ENCODE measurements around the gene NCAM1.

GRCh38 chr11:113131036-113131775 lies 170.0 kb downstream of the NCAM1 start:
- TF ChIP-seq, protein P1, sequence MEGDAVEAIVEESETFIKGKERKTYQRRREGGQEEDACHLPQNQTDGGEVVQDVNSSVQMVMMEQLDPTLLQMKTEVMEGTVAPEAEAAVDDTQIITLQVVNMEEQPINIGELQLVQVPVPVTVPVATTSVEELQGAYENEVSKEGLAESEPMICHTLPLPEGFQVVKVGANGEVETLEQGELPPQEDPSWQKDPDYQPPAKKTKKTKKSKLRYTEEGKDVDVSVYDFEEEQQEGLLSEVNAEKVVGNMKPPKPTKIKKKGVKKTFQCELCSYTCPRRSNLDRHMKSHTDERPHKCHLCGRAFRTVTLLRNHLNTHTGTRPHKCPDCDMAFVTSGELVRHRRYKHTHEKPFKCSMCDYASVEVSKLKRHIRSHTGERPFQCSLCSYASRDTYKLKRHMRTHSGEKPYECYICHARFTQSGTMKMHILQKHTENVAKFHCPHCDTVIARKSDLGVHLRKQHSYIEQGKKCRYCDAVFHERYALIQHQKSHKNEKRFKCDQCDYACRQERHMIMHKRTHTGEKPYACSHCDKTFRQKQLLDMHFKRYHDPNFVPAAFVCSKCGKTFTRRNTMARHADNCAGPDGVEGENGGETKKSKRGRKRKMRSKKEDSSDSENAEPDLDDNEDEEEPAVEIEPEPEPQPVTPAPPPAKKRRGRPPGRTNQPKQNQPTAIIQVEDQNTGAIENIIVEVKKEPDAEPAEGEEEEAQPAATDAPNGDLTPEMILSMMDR (IDR thresholded peaks at IDR 0.05; ENCODE audit: insufficient read depth, low read length), result no peak
- TF ChIP-seq POLR2AphosphoS5 (IDR thresholded peaks at IDR 0.05; ENCODE audit: low read depth) (no peak), REST (IDR thresholded peaks at IDR 0.05; ENCODE audit: insufficient replicate concordance, low read depth) (no peak), SPI1 (IDR thresholded peaks at IDR 0.05; ENCODE audit: borderline replicate concordance, low read depth) (no peak)

Data from HL-60 (cell line).